ENCODE results near the gene CRADD. TPM values are rescaled to one million over a fixed set of nuclear protein-coding genes. Genes with fewer than 3 reads are reported as not detected.

The CRADD gene
- total and polyA plus RNA-seq, 2 donors (not counting 1 experiment from before 2014, with no cell fraction given), result 5.8 to 15.1 TPM

DNA sequence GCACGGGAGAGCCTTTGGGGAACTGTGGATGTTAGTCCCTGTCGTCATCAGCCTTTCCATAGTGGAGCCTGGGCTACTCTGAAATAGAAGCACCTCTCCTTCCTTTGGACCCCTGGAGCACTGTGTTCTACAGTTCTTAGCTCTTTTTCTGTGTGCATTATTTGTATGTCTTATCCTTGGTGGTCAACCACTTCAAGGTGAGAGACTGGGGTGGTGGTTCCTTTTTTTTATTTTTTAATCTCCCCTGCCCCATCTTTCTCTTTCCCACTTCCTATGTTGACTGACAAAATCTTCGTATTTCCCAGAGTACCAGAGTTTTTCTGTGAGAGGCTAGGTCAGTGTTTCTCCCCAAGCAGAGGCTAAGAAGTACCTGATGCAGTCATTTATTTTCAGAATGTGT is 111.7 kb downstream of the CRADD start:
- no peaks in the 10 kb centered on the region for H4K20me1 ChIP-seq (ENCODE audit: control insufficient read depth, insufficient read depth, low read length, poor library complexity, severe bottlenecking)
- no peaks in the 10 kb centered on the region for H3K79me2 ChIP-seq (ENCODE audit: control insufficient read depth, insufficient read depth, low read length)
- Mint-ChIP-seq H3K27ac (no peak overlapping the region), H3K9me3 (ENCODE audit: insufficient read depth) (peaks cover 3% of the 10 kb centered on the region), H3K27me3 (no peaks in the 10 kb centered on the region), H3K4me3 (no peak overlapping the region), H3K4me1 (peaks cover 21% of the 10 kb centered on the region)
- H2AFZ ChIP-seq (ENCODE audit: insufficient read depth, low read depth, low read length, poor library complexity, severe bottlenecking), result no peak overlapping the region
- H3K36me3 ChIP-seq (replicated peaks in 1 of 2; ENCODE audit: control extremely low read depth in 1 of 2, control insufficient read depth in 1 of 2, extremely low read depth in 1 of 2, insufficient read depth in 2 of 2, low read length in 1 of 2), result no peaks in the 10 kb centered on the region
- no peak overlapping the region for H3K4me3 ChIP-seq (ENCODE audit: control extremely low read depth in 1 of 5, extremely low read depth in 1 of 5, insufficient read depth in 1 of 5, low read depth in 2 of 5, low read length in 4 of 5)
- CTCF ChIA-PET, result interaction anchor here (0.6 kb wide), 1 partner anchor 15 kb away, joined by 3 read pairs; no protein-coding TSS in a partner anchor
- DNase-seq, result no peak
- intact Hi-C loops (cut with micrococcal nuclease), result no loop called here
- no peak for ATAC-seq (ENCODE audit: low read depth)
- no peak overlapping the region for H3K9ac ChIP-seq (ENCODE audit: low read length)
- H3K27ac ChIP-seq (ENCODE audit: low read length in 2 of 2), result no peak overlapping the region
- no peaks in the 10 kb centered on the region for H3K27me3 ChIP-seq (replicated peaks in 1 of 4; ENCODE audit: control extremely low read depth in 1 of 4, control insufficient read depth in 3 of 4, insufficient read depth in 4 of 4, low read length in 3 of 4)
- H3K4me2 ChIP-seq (replicated peaks; ENCODE audit: low read depth, low read length, poor library complexity, severe bottlenecking), result no peak overlapping the region
- TF ChIP-seq EZH2 (IDR thresholded peaks at IDR 0.05; ENCODE audit: borderline replicate concordance, insufficient read depth, low read depth, low read length, poor library complexity, severe bottlenecking), result no peak
- H3K9me3 ChIP-seq (ENCODE audit: control extremely low read depth in 1 of 3, control insufficient read depth in 2 of 3, insufficient read depth in 1 of 3, low read length in 2 of 3), result no peaks in the 10 kb centered on the region
- POLR2A ChIA-PET, result no interaction called here
- no CpG with 5 or more reads among the region's 3 CpGs for WGBS (ENCODE audit: insufficient coverage)
- no peaks in the 10 kb centered on the region for H3K4me1 ChIP-seq (ENCODE audit: control insufficient read depth in 2 of 2, insufficient read depth in 2 of 2, low read length in 2 of 2)

DNA sequence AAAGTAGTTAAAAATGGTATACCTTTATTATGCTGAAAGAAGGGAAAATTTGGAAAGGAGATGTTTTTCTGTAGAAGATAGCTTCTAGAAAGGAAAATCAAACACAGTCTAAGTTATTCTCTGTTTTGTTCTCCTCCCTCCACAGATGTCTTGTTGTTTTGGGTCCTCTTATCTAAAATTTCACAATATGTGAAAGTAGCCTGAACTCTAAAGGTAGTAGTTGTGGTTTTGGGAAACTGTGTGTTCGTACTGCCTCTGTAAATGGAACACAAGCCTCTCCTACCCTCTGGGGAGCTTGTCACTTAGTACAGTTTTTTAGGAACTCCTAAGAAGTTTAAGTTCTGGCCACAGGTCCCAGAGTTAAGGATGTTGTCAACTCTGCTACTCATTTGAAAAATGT is 112.6 kb downstream of the CRADD start:
- Histone ChIP-seq H3K9me3 (ENCODE audit: control extremely low read depth in 1 of 3, control insufficient read depth in 2 of 3, insufficient read depth in 1 of 3, low read length in 2 of 3) (no peaks in the 10 kb centered on the region), H3K36me3 (replicated peaks in 1 of 2; ENCODE audit: control extremely low read depth in 1 of 2, control insufficient read depth in 1 of 2, extremely low read depth in 1 of 2, insufficient read depth in 2 of 2, low read length in 1 of 2) (no peaks in the 10 kb centered on the region), H2AFZ (ENCODE audit: insufficient read depth, low read depth, low read length, poor library complexity, severe bottlenecking) (no peak overlapping the region), H4K20me1 (ENCODE audit: control insufficient read depth, insufficient read depth, low read length, poor library complexity, severe bottlenecking) (no peaks in the 10 kb centered on the region), H3K4me1 (ENCODE audit: control insufficient read depth in 2 of 2, insufficient read depth in 2 of 2, low read length in 2 of 2) (no peaks in the 10 kb centered on the region), H3K4me2 (replicated peaks; ENCODE audit: low read depth, low read length, poor library complexity, severe bottlenecking) (no peak overlapping the region), H3K27ac (ENCODE audit: low read length in 2 of 2) (no peak overlapping the region), H3K79me2 (ENCODE audit: control insufficient read depth, insufficient read depth, low read length) (no peaks in the 10 kb centered on the region), H3K9ac (ENCODE audit: low read length) (no peak overlapping the region), H3K27me3 (replicated peaks in 1 of 4; ENCODE audit: control extremely low read depth in 1 of 4, control insufficient read depth in 3 of 4, insufficient read depth in 4 of 4, low read length in 3 of 4) (no peaks in the 10 kb centered on the region), H3K4me3 (ENCODE audit: control extremely low read depth in 1 of 5, extremely low read depth in 1 of 5, insufficient read depth in 1 of 5, low read depth in 2 of 5, low read length in 4 of 5) (no peak overlapping the region)
- TF ChIP-seq EZH2 (IDR thresholded peaks at IDR 0.05; ENCODE audit: borderline replicate concordance, insufficient read depth, low read depth, low read length, poor library complexity, severe bottlenecking), result no peak
- TF ChIP-seq, protein P1, sequence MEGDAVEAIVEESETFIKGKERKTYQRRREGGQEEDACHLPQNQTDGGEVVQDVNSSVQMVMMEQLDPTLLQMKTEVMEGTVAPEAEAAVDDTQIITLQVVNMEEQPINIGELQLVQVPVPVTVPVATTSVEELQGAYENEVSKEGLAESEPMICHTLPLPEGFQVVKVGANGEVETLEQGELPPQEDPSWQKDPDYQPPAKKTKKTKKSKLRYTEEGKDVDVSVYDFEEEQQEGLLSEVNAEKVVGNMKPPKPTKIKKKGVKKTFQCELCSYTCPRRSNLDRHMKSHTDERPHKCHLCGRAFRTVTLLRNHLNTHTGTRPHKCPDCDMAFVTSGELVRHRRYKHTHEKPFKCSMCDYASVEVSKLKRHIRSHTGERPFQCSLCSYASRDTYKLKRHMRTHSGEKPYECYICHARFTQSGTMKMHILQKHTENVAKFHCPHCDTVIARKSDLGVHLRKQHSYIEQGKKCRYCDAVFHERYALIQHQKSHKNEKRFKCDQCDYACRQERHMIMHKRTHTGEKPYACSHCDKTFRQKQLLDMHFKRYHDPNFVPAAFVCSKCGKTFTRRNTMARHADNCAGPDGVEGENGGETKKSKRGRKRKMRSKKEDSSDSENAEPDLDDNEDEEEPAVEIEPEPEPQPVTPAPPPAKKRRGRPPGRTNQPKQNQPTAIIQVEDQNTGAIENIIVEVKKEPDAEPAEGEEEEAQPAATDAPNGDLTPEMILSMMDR (IDR thresholded peaks at IDR 0.05), result no peak
- intact Hi-C loops (cut with micrococcal nuclease), result no loop called here
- Mint-ChIP-seq H3K9me3 (ENCODE audit: insufficient read depth) (peaks cover 3% of the 10 kb centered on the region), H3K4me1 (peaks cover 13% of the 10 kb centered on the region), H3K27me3 (no peaks in the 10 kb centered on the region), H3K27ac (no peak overlapping the region), H3K4me3 (no peak overlapping the region)
- no CpG with 5 or more reads among the region's 1 CpG for WGBS (ENCODE audit: insufficient coverage)
- DNase-seq (no peak), ATAC-seq (ENCODE audit: low read depth) (no peak)
- ChIA-PET POLR2A (no interaction called here), CTCF (no interaction called here)
